Activated naive CD8-positive, alpha-beta T cell treated with anti-CD3 and anti-CD28 coated beads for 36 hours (primary cell): ENCODE data around the gene ISLR. TPM values are rescaled to one million over a fixed set of nuclear protein-coding genes. Genes with fewer than 3 reads are reported as not detected.

Experiments used
- DNase-seq: peaks from one replicate; pipeline ENCODE4 v3.0.0; 2021
- H3K27ac Mint-ChIP-seq: one replicate; pipeline ENCODE4 v1.8.0; 2022; ENCODE audit warnings: mild to moderate bottlenecking, moderate library complexity, mixed read lengths
- H3K27me3 Mint-ChIP-seq: one replicate; pipeline ENCODE4 v1.8.0; 2022; ENCODE audit warnings: mild to moderate bottlenecking, mixed read lengths
- H3K36me3 Mint-ChIP-seq: one replicate; pipeline ENCODE4 v1.8.0; 2021; ENCODE audit warnings: mild to moderate bottlenecking, mixed read lengths
- H3K4me1 Mint-ChIP-seq: one replicate; pipeline ENCODE4 v1.8.0; 2021; ENCODE audit warnings: mixed read lengths
- H3K4me3 Mint-ChIP-seq: one replicate; pipeline ENCODE4 v1.8.0; 2022; ENCODE audit warnings: mild to moderate bottlenecking, moderate library complexity, mixed read lengths
- H3K9me3 Mint-ChIP-seq: one replicate; pipeline ENCODE4 v1.8.0; 2022; ENCODE audit warnings: mixed read lengths
- total RNA-seq, 2 experiments: library from RNA; stranded (reverse); gene quantifications; one replicate each; pipeline ENCODE4 v1.2.3, GENCODE V29; 2021

ISLR gene
- total RNA-seq: not detected

DNA sequence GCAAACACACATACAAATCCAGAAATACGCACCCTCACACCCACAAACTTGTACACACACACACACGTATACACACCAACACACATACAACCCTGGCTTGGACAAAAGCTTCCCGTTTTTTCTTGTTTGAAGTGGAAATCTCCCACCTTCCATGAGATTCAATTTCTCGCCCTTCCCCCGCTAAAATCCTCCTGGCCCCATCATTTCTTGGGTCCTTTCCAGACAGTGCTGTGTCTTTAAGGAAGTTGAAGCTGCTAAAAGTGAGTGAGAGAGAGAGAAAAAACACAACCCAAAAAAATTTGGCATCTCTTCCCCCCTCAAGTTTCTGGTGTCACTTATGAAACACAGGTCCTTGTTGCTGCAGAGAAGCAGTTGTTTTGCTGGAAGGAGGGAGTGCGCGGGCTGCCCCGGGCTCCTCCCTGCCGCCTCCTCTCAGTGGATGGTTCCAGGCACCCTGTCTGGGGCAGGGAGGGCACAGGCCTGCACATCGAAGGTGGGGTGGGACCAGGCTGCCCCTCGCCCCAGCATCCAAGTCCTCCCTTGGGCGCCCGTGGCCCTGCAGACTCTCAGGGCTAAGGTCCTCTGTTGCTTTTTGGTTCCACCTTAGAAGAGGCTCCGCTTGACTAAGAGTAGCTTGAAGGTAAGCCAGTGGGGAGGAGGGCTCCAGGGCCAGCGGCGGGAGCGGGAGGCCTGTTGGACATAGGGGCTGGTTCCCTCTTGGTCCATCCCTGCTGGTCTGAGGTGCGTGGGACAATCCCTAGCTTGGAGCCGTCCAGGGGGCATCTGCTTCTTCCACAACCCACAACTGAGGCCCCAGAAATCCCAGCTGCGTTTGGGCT is at the start of gene ISLR:
ISLR (plus strand) TSS at position 331 of the 839 bp plus-strand sequence. CDS start 1,149 bp downstream, outside the sequence.
- Mint-ChIP-seq H3K27ac (no peak within 1 kb of the TSS), H3K27me3 (no peaks in the 10 kb centered on the region), H3K4me3 (no peak within 1 kb of the TSS), H3K4me1 (no peaks in the 10 kb centered on the region), H3K36me3 (no peaks in the 10 kb centered on the region), H3K9me3 (no peaks in the 10 kb centered on the region)
- no peak for DNase-seq

DNA sequence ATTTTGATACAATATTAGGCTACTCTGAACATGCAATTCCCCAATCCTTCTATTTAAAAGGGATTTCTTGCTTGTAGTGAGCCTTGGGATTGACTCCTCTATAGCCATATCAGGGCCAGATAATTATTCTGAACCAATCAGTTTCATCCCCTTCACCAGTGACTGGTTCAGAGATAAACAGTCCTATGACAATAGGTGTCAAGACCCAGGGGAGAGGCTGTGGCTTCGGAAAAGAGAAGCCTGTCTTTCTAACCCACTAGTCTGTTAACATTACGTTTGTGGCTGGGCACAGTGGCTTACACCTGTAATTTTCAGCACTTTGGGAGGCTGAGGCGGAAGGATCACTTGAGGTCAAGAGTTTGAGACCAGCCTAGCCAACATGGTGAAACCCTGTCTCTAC is 49.3 kb upstream of the ISLR start:
- DNase-seq: no peak
- no peak overlapping the region for H3K4me3 Mint-ChIP-seq
- H3K9me3 Mint-ChIP-seq: no peaks in the 10 kb centered on the region
- no peak overlapping the region for H3K27ac Mint-ChIP-seq
- peaks cover 80% of the 10 kb centered on the region for H3K27me3 Mint-ChIP-seq
- no peaks in the 10 kb centered on the region for H3K36me3 Mint-ChIP-seq
- H3K4me1 Mint-ChIP-seq: peaks cover 14% of the 10 kb centered on the region

DNA sequence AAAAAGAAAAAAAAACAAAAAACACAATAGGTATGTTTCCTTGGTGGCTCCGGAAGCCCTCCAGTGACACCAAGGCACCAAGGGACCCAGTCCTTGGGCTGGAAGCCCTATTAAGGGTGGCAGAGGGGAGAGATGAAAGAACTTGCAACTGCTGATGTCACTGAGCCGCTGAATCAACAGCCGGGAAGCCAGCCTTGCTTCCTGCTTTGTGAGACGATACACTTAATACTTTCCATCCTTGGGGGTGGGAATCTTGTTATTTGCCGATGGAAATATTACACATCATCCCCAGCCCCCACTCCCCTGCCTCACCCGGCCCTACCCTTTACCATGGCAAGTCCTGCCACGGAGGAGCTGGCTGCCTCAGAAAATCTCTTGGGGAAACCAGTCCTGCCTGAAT is 48.8 kb upstream of the ISLR start:
- H3K9me3 Mint-ChIP-seq: no peaks in the 10 kb centered on the region
- H3K36me3 Mint-ChIP-seq: no peaks in the 10 kb centered on the region
- no peak overlapping the region for H3K4me3 Mint-ChIP-seq
- DNase-seq: no peak
- H3K4me1 Mint-ChIP-seq: peaks cover 20% of the 10 kb centered on the region
- H3K27ac Mint-ChIP-seq: no peak overlapping the region
- H3K27me3 Mint-ChIP-seq: peaks cover 82% of the 10 kb centered on the region

- Mint-ChIP-seq H3K4me3 (no peak overlapping the region), H3K36me3 (no peaks in the 10 kb centered on the region), H3K9me3 (no peaks in the 10 kb centered on the region), H3K4me1 (peaks cover 24% of the 10 kb centered on the region), H3K27ac (no peak overlapping the region), H3K27me3 (peaks cover 90% of the 10 kb centered on the region)
- peak; percentile 90 for DNase-seq
Measured at GRCh38 chr15:74127255-74127953, 46.1 kb upstream of the ISLR start.

DNA sequence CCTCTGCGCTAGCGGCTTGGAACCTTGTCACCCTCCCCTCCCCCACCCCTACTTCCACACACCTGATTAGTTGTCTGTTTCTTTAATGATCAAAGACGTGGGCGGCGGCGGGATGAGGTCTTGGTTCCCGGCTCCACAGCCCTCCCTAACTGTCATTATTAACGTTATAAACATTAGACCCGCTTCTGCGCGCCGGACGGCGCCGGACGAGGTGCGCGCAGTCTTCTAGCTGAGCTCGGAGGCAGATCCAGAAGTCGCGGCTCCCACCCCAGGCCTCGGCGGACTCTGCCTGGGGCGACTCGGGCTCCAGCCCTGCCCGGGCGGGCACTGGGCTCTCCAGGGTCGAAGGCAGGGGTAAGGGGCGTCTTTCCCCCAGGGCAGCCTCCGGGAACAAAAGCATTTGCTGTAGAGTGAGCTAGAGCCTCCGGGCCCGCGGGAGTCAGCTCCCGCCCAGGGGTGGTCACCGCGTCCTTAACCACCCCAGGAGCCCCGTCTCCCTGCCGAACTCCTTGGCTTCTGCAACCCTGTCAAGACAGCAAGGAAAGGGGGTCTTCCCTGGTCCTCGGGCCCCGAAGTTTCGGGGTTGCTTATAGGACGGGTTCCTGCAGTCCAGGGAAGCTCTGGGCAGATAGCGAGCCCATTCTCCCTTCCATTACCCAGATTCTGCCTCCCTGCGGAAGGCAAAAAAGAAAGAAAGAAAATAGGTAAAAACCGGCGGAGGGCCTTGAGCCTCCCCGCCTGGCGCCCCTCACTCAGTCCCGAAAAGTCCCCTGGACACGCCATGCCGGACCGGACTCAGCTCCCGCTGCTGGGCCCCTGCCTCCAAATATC is 45.3 kb upstream of the ISLR start:
- Mint-ChIP-seq H3K4me1 (peaks cover 19% of the 10 kb centered on the region), H3K36me3 (no peaks in the 10 kb centered on the region), H3K9me3 (no peaks in the 10 kb centered on the region), H3K27me3 (peaks cover 95% of the 10 kb centered on the region), H3K4me3 (peak overlapping the region; percentile 64), H3K27ac (no peak overlapping the region)
- no peak for DNase-seq

DNA sequence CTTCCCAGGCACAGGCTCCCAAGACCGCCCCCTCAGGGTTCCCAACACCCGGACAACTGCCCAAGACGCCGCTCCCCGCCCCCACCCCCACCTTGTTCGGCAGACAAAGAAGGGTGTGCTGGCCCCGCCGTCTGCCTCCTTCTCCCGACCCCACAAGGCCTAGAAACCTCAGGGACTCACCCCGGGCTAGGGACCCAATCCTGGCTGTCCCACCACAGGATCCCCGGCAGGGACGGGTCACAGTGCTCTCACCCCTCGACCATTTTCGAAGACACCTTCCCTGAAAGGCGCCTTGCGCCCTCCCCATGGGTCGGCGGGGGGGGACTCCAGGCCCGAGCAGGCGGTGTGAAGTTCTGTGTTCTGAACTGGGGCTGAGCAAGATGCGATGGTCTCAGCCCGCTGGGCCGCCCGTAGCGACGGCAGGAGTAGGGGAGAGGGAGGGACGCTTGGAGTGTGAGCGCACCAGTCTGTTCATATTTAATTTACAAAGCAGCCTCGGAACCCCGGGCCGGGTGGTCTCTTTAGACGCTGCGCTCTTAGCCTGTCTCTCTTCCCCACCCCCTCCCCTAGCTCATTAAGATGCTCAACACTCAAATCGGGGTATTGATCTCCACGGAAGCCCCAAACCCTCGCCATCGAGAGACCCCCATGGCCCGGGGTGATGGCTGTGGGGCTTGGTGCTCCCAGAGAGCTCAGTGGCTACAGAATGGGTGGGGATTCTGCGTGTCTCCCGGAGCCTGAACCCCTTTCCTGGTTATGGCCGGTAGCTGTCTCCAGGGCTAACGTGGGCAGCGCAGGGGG is 44.5 kb upstream of the ISLR start:
- no peaks in the 10 kb centered on the region for H3K36me3 Mint-ChIP-seq
- H3K4me3 Mint-ChIP-seq: no peak overlapping the region
- no peak for DNase-seq
- H3K27me3 Mint-ChIP-seq: peaks cover 96% of the 10 kb centered on the region
- peaks cover 19% of the 10 kb centered on the region for H3K4me1 Mint-ChIP-seq
- H3K9me3 Mint-ChIP-seq: no peaks in the 10 kb centered on the region
- H3K27ac Mint-ChIP-seq: no peak overlapping the region

DNA sequence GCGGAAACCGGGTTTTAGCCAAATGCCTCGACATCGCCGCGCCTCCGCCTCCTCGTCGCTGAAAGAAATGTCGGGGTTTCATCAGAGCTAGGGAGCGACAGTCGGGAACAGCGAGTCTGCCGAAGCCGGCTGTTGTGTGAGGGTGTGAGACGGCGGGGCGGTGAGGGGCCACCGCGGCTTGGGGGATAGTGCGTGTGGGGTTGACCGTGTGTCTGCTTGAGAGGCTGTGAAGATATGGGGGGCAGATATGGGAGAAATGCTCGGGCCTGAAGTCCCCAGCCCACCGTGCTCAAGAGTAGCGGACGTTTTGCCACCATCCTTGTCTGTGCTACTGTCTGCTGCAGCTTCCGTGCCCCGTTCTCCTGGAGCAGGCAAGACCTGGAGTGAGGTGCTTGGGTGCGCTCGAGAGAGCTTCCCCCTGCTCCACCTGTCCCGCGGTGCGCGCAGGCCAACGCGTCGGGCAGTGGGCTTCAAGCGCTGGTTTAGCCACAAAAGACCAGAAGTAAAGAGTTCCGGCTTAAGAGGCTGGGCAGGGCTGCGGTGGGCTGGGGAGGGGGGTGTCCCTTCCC is 43.8 kb upstream of the ISLR start:
- Mint-ChIP-seq H3K27me3 (peaks cover 95% of the 10 kb centered on the region), H3K9me3 (no peaks in the 10 kb centered on the region), H3K4me3 (no peak overlapping the region), H3K36me3 (no peaks in the 10 kb centered on the region), H3K4me1 (peaks cover 23% of the 10 kb centered on the region), H3K27ac (no peak overlapping the region)
- DNase-seq: no peak

DNA sequence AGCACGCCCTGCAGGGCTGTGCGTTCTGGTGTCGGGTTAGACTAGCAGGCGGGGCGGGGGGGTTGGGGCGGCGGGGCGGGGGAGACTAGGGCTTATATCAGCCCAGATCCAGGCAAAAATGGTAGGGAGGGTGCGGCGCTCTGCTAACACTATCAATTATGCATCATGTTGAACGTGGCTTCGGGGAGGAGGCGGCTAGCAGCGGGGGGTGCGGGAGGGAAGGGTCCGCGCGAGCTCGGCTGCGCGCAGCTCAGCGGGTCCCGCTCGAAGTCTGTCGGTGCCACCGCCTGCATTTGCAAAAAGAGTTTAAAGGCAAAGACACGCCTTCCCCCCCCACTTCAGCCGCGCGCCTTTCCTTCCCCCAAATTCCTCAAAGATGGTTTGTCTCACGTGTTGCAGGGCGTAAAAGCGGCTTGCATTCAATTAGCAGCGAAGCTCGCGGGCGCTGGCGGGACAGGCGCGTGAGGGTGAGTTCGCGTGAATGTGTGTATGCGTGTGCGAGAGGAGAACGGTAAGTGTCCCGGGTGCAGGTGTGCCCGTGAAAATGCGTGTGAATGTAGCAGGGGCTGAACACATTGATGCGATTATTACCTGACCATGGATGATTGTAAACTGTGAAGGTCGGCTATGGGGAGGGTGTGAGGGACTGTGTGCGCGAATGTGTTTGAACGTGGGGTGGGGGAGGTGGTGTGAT is 43.2 kb upstream of the ISLR start, which contains the start of gene ISLR2:
ISLR2 (plus strand) TSS at position 432 of the 694 bp plus-strand sequence. CDS start 2,169 bp downstream, outside the sequence.
- H3K27me3 Mint-ChIP-seq: peaks cover 95% of the 10 kb centered on the region
- peaks cover 27% of the 10 kb centered on the region for H3K4me1 Mint-ChIP-seq
- H3K27ac Mint-ChIP-seq: no peak within 1 kb of the TSS
- no peaks in the 10 kb centered on the region for H3K9me3 Mint-ChIP-seq
- no peak for DNase-seq
- H3K4me3 Mint-ChIP-seq: no peak within 1 kb of the TSS
- H3K36me3 Mint-ChIP-seq: no peaks in the 10 kb centered on the region

- Mint-ChIP-seq H3K27me3 (peaks cover 96% of the 10 kb centered on the region), H3K27ac (no peak overlapping the region), H3K36me3 (no peaks in the 10 kb centered on the region), H3K4me1 (peaks cover 30% of the 10 kb centered on the region), H3K4me3 (no peak overlapping the region), H3K9me3 (no peaks in the 10 kb centered on the region)
- no peak for DNase-seq
Measured at GRCh38 chr15:74130849-74131627, 42.5 kb upstream of the ISLR start.

- no peaks in the 10 kb centered on the region for H3K36me3 Mint-ChIP-seq
- no peak overlapping the region for H3K27ac Mint-ChIP-seq
- H3K9me3 Mint-ChIP-seq: no peaks in the 10 kb centered on the region
- no peak for DNase-seq
- H3K4me3 Mint-ChIP-seq: no peak overlapping the region
- H3K27me3 Mint-ChIP-seq: peaks cover 97% of the 10 kb centered on the region
- peaks cover 34% of the 10 kb centered on the region for H3K4me1 Mint-ChIP-seq
Measured at GRCh38 chr15:74131628-74132413, 41.7 kb upstream of the ISLR start.

DNA sequence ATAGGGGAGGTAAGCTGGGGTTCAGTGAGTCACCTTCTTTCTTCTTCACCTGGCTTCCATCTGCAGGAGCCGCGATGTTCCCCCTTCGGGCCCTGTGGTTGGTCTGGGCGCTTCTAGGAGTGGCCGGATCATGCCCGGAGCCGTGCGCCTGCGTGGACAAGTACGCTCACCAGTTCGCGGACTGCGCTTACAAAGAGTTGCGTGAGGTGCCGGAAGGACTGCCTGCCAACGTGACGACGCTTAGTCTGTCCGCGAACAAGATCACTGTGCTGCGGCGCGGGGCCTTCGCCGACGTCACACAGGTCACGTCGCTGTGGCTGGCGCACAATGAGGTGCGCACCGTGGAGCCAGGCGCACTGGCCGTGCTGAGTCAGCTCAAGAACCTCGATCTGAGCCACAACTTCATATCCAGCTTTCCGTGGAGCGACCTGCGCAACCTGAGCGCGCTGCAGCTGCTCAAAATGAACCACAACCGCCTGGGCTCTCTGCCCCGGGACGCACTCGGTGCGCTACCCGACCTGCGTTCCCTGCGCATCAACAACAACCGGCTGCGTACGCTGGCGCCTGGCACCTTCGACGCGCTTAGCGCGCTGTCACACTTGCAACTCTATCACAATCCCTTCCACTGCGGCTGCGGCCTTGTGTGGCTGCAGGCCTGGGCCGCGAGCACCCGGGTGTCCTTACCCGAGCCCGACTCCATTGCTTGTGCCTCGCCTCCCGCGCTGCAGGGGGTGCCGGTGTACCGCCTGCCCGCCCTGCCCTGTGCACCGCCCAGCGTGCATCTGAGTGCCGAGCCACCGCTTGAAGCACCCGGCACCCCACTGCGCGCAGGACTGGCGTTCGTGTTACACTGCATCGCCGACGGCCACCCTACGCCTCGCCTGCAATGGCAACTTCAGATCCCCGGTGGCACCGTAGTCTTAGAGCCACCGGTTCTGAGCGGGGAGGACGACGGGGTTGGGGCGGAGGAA is 40.5 kb upstream of the ISLR start:
- peak; percentile 49 for DNase-seq
- Mint-ChIP-seq H3K9me3 (no peaks in the 10 kb centered on the region), H3K36me3 (no peaks in the 10 kb centered on the region), H3K4me3 (peak overlapping the region; percentile 18), H3K27me3 (peaks cover 98% of the 10 kb centered on the region), H3K27ac (no peak overlapping the region), H3K4me1 (peaks cover 36% of the 10 kb centered on the region)
